GM23338 (cell line): ENCODE measurements around the gene UPF1. TPM values are rescaled to one million over a fixed set of nuclear protein-coding genes. Genes with fewer than 3 reads are reported as not detected.

Source experiments
- ATAC-seq: fragments of 200-7000 bp; cut with Tn5 transposase; 3 replicates; pipeline ENCODE4 v1.9.1; 2020
- DNase-seq: peaks from one replicate; pipeline ENCODE4 v3.0.0-alpha.2; 2015; ENCODE audit warnings: low spot score
- H2AFZ ChIP-seq: fragments of 200-600 bp; sonication (generic); 2 replicates; pipeline ENCODE4 v1.8.0; 2016; ENCODE audit warnings: antibody characterized with exemption, mild to moderate bottlenecking, moderate library complexity
- H3F3A ChIP-seq: fragments of 200-600 bp; sonication (generic); replicated peaks from 2 replicates; pipeline ENCODE4 v1.8.0; 2017; ENCODE audit warnings: antibody characterized with exemption, mixed run types, low read depth
- H3K27ac ChIP-seq: fragments of 200-600 bp; sonication (generic); 2 replicates; pipeline ENCODE4 v1.6.1; 2016; ENCODE audit warnings: low read depth
- H3K27me3 ChIP-seq: fragments of 200-600 bp; sonication (generic); 2 replicates; pipeline ENCODE4 v1.8.0; 2016; ENCODE audit warnings: mild to moderate bottlenecking, mixed run types, moderate library complexity; ENCODE audit not compliant: insufficient read depth
- H3K36me3 ChIP-seq: fragments of 200-600 bp; sonication (generic); 2 replicates; pipeline ENCODE4 v1.8.0; 2016; ENCODE audit warnings: mild to moderate bottlenecking; ENCODE audit not compliant: insufficient read depth
- H3K4me1 ChIP-seq: fragments of 200-600 bp; sonication (generic); 2 replicates; pipeline ENCODE4 v1.8.0; 2016; ENCODE audit warnings: mild to moderate bottlenecking, moderate library complexity; ENCODE audit not compliant: insufficient read depth
- H3K4me2 ChIP-seq: fragments of 200-600 bp; sonication (generic); 2 replicates; pipeline ENCODE4 v1.7.1; 2017; ENCODE audit warnings: mixed run types
- H3K4me3 ChIP-seq: fragments of 200-600 bp; sonication (generic); 2 replicates; pipeline ENCODE4 v1.6.1; 2016; ENCODE audit warnings: mixed run types
- H3K79me2 ChIP-seq: fragments of 200-600 bp; sonication (generic); replicated peaks from 2 replicates; pipeline ENCODE4 v1.8.0; 2017; ENCODE audit warnings: mild to moderate bottlenecking; ENCODE audit not compliant: insufficient read depth
- H3K9me2 ChIP-seq: fragments of 200-600 bp; sonication (generic); 2 replicates; pipeline ENCODE4 v1.8.0; 2017; ENCODE audit not compliant: insufficient read depth
- H4K20me1 ChIP-seq: fragments of 200-600 bp; sonication (generic); replicated peaks from 2 replicates; pipeline ENCODE4 v1.8.0; 2017; ENCODE audit warnings: mild to moderate bottlenecking; ENCODE audit not compliant: insufficient read depth
- H3K27ac Mint-ChIP-seq: 2 replicates; pipeline ENCODE4 v1.8.0; 2020; ENCODE audit warnings: inconsistent platforms, mild to moderate bottlenecking, moderate library complexity, mixed read lengths
- H3K27me3 Mint-ChIP-seq: 3 replicates; pipeline ENCODE4 v1.8.0; 2022; ENCODE audit warnings: low read depth, mild to moderate bottlenecking, moderate library complexity, mixed read lengths, inconsistent platforms; ENCODE audit not compliant: insufficient read depth, poor library complexity
- H3K36me3 Mint-ChIP-seq: 3 replicates; pipeline ENCODE4 v1.8.0; 2021; ENCODE audit warnings: low read depth, mild to moderate bottlenecking, inconsistent platforms, moderate library complexity, mixed read lengths
- H3K4me1 Mint-ChIP-seq: 3 replicates; pipeline ENCODE4 v1.8.0; 2020; ENCODE audit warnings: mild to moderate bottlenecking, inconsistent platforms, mixed read lengths
- H3K4me3 Mint-ChIP-seq: 3 replicates; pipeline ENCODE4 v1.8.0; 2021; ENCODE audit warnings: moderate library complexity, mild to moderate bottlenecking, inconsistent platforms, mixed read lengths
- H3K9me3 Mint-ChIP-seq: 3 replicates; pipeline ENCODE4 v1.8.0; 2020; ENCODE audit warnings: moderate library complexity, mild to moderate bottlenecking, inconsistent platforms, mixed read lengths
- CREB1 ChIP-seq: fragments of 250-450 bp; sonication (Bioruptor Pico); IDR thresholded peaks from 2 replicates; pipeline ENCODE4 v1.5.0; 2020; ENCODE audit warnings: low read depth, mild to moderate bottlenecking, moderate library complexity
- EZH2 ChIP-seq: fragments of 200-600 bp; sonication (generic); IDR thresholded peaks from one replicate; pipeline ENCODE4 v1.8.0; 2017; ENCODE audit warnings: antibody characterized with exemption, mild to moderate bottlenecking, low read depth; ENCODE audit not compliant: unreplicated experiment
- EZH2phosphoT487 ChIP-seq: fragments of 200-600 bp; sonication (generic); IDR thresholded peaks from one replicate; pipeline ENCODE4 v1.8.1; 2018; ENCODE audit warnings: antibody characterized with exemption; ENCODE audit not compliant: unreplicated experiment
- JUNB ChIP-seq: IDR thresholded peaks from one replicate; pipeline ENCODE4 v1.6.1; 2016; ENCODE audit warnings: antibody characterized with exemption; ENCODE audit not compliant: unreplicated experiment
- NANOG ChIP-seq: IDR thresholded peaks from 2 replicates; pipeline ENCODE4 v1.6.1; 2016; ENCODE audit warnings: antibody characterized with exemption, borderline replicate concordance
- POLR2AphosphoS5 ChIP-seq: IDR thresholded peaks from 2 replicates; pipeline ENCODE4 v1.6.1; 2016; ENCODE audit warnings: antibody characterized with exemption, low read depth
- STAT1 ChIP-seq: IDR thresholded peaks from one replicate; pipeline ENCODE4 v1.6.1; 2016; ENCODE audit warnings: antibody characterized with exemption; ENCODE audit not compliant: unreplicated experiment
- ZNF114 ChIP-seq: fragments of 250-450 bp; sonication (Bioruptor Pico); IDR thresholded peaks from 2 replicates; pipeline ENCODE4 v1.5.0; 2020; ENCODE audit warnings: mild to moderate bottlenecking, moderate library complexity
- polyA plus RNA-seq: library from polyadenylated mRNA; unstranded; fragments of >200 nt; fragmentation: Nextera tagmentation; extraction: Ambion mirVana; gene quantifications from 2 replicates; pipeline ENCODE4 v1.2.1, GENCODE V29; 2016
- total RNA-seq: library from RNA; depleted of rRNA; stranded (reverse); fragments of >200 nt; shearing (Covaris generic); gene quantifications from 2 replicates; pipeline ENCODE4 v1.2.3, GENCODE V29; 2014
- TF ChIP-seq, protein P1 (sequence below): fragments of 250-450 bp; sonication (Bioruptor Pico); IDR thresholded peaks from 2 replicates; pipeline ENCODE4 v1.5.0; 2020; ENCODE audit warnings: mild to moderate bottlenecking, moderate library complexity
- TF ChIP-seq, protein P2 (sequence below), 2 experiments: fragments of 200-600 bp in 1 of 2; sonication (generic) in 1 of 2; conservative IDR thresholded peaks; 2 replicates each; pipeline versions ENCODE4 v1.5.1 to v1.6.1; 2016 to 2017; ENCODE audit warnings: antibody characterized with exemption in 2 of 2, low read depth in 2 of 2, mild to moderate bottlenecking in 2 of 2, moderate library complexity in 1 of 2

The UPF1 gene
- total and polyA plus RNA-seq, 2 experiments from 2014 or later = 13.8 to 138 TPM

DNA sequence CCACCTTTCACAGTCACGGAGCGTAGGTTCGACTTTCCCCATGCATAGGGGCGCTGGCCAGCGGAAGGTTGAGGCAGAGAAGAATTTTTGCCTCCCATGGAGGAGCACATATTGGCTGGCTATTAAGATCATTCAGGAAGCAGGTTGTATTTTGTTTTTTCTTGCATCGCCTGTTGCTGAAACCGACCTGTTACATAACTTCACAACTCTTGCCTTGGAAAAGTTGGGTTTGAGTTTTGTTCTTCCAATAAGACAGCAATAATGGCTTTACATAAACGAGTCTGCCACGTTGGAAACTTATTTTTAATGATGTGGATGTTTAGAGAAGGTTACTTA, 1.4 kb downstream of the UPF1 start (continued):
- TF ChIP-seq, protein P1, sequence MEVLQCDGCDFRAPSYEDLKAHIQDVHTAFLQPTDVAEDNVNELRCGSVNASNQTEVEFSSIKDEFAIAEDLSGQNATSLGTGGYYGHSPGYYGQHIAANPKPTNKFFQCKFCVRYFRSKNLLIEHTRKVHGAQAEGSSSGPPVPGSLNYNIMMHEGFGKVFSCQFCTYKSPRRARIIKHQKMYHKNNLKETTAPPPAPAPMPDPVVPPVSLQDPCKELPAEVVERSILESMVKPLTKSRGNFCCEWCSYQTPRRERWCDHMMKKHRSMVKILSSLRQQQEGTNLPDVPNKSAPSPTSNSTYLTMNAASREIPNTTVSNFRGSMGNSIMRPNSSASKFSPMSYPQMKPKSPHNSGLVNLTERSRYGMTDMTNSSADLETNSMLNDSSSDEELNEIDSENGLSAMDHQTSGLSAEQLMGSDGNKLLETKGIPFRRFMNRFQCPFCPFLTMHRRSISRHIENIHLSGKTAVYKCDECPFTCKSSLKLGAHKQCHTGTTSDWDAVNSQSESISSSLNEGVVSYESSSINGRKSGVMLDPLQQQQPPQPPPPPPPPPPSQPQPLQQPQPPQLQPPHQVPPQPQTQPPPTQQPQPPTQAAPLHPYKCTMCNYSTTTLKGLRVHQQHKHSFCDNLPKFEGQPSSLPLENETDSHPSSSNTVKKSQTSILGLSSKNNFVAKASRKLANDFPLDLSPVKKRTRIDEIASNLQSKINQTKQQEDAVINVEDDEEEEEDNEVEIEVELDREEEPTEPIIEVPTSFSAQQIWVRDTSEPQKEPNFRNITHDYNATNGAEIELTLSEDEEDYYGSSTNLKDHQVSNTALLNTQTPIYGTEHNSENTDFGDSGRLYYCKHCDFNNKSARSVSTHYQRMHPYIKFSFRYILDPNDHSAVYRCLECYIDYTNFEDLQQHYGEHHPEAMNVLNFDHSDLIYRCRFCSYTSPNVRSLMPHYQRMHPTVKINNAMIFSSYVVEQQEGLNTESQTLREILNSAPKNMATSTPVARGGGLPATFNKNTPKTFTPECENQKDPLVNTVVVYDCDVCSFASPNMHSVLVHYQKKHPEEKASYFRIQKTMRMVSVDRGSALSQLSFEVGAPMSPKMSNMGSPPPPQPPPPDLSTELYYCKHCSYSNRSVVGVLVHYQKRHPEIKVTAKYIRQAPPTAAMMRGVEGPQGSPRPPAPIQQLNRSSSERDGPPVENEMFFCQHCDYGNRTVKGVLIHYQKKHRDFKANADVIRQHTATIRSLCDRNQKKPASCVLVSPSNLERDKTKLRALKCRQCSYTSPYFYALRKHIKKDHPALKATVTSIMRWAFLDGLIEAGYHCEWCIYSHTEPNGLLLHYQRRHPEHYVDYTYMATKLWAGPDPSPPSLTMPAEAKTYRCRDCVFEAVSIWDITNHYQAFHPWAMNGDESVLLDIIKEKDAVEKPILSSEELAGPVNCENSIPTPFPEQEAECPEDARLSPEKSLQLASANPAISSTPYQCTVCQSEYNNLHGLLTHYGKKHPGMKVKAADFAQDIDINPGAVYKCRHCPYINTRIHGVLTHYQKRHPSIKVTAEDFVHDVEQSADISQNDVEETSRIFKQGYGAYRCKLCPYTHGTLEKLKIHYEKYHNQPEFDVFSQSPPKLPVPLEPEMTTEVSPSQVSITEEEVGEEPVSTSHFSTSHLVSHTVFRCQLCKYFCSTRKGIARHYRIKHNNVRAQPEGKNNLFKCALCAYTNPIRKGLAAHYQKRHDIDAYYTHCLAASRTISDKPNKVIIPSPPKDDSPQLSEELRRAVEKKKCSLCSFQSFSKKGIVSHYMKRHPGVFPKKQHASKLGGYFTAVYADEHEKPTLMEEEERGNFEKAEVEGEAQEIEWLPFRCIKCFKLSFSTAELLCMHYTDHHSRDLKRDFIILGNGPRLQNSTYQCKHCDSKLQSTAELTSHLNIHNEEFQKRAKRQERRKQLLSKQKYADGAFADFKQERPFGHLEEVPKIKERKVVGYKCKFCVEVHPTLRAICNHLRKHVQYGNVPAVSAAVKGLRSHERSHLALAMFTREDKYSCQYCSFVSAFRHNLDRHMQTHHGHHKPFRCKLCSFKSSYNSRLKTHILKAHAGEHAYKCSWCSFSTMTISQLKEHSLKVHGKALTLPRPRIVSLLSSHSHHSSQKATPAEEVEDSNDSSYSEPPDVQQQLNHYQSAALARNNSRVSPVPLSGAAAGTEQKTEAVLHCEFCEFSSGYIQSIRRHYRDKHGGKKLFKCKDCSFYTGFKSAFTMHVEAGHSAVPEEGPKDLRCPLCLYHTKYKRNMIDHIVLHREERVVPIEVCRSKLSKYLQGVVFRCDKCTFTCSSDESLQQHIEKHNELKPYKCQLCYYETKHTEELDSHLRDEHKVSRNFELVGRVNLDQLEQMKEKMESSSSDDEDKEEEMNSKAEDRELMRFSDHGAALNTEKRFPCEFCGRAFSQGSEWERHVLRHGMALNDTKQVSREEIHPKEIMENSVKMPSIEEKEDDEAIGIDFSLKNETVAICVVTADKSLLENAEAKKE (CRISPR knock-in tag) = no peak
- TF ChIP-seq, protein P2, sequence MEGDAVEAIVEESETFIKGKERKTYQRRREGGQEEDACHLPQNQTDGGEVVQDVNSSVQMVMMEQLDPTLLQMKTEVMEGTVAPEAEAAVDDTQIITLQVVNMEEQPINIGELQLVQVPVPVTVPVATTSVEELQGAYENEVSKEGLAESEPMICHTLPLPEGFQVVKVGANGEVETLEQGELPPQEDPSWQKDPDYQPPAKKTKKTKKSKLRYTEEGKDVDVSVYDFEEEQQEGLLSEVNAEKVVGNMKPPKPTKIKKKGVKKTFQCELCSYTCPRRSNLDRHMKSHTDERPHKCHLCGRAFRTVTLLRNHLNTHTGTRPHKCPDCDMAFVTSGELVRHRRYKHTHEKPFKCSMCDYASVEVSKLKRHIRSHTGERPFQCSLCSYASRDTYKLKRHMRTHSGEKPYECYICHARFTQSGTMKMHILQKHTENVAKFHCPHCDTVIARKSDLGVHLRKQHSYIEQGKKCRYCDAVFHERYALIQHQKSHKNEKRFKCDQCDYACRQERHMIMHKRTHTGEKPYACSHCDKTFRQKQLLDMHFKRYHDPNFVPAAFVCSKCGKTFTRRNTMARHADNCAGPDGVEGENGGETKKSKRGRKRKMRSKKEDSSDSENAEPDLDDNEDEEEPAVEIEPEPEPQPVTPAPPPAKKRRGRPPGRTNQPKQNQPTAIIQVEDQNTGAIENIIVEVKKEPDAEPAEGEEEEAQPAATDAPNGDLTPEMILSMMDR (conservative IDR thresholded peaks at IDR 0.05; ENCODE audit: low read depth in 2 of 2) = no peak
- TF ChIP-seq NANOG = no peak
- TF ChIP-seq STAT1 = no peak

DNA sequence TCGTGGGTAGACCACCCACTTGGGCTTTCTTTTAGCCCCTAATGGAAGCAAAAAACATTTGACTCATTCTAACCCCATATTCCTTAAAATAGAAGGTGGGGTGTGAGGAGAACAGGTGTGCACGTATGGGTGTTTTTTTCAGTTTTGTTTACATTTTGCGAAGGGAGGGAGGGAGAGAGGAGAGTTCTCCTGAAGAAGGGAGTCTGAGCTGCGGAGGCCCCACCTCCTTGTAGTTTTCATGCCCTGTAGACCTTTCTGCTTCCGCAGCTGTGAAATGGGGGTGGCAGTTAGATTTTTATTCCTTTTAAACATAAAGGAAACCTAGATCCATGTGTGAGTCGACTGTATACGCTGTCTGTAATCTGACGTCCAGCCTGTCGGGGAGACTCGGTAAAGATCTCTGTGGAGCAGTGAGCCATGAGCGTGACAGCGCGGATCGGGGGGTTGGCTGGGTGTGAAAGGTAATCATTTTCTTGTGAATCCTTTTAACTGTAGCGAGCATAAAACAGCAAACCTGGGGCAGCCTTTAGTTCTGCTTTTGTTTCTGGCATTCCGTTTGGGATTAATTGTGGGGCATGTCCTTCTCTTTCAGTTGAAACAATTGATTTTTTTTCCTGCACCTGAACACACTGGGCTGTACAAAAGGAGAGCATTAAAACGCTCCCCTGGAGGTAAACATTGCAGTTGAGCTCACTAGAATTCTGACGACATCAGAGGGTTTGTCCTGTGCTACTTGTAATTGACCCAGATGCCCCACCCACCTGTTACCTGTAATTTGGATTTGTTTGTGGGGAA, 2.3 kb downstream of the UPF1 start:
- peak overlapping the region; percentile 89 for H3K4me3 Mint-ChIP-seq
- TF ChIP-seq ZNF114 (CRISPR knock-in tag) (no peak), JUNB (no peak), CREB1 (CRISPR knock-in tag) (0 out of 2 replicates have a peak, but pooled peaks have one; percentile 12), EZH2phosphoT487 (no peak), EZH2 (no peak), POLR2AphosphoS5 (no peak)
- Histone ChIP-seq H2AFZ (no peak overlapping the region), H3K4me2 (peak overlapping the region; percentile 99), H3K79me2 (peaks cover 67% of the 10 kb centered on the region), H3K36me3 (0 out of 2 replicates have a peak, but pooled peaks cover 10% of the 10 kb centered on the region), H4K20me1 (peaks cover 59% of the 10 kb centered on the region), H3K4me3 (peak overlapping the region; percentile 89), H3K27ac (peak overlapping the region; percentile 64; the same call in 1 of the 2 replicates), H3K4me1 (peaks cover 25% of the 10 kb centered on the region), H3F3A (0 out of 2 replicates have a peak, but pooled peaks cover 4% of the 10 kb centered on the region), H3K9me2 (no peaks in the 10 kb centered on the region), H3K27me3 (0 out of 2 replicates have a peak, but pooled peaks cover 1% of the 10 kb centered on the region)
- H3K36me3 Mint-ChIP-seq = peaks cover 42% of the 10 kb centered on the region
- no peak overlapping the region for H3K27ac Mint-ChIP-seq
- H3K27me3 Mint-ChIP-seq = peaks cover 15% of the 10 kb centered on the region
- peak; percentile 7; the same call in 2 of the 3 replicates for ATAC-seq
- peaks cover 31% of the 10 kb centered on the region for H3K4me1 Mint-ChIP-seq
- peak; percentile 52 for DNase-seq
- H3K9me3 Mint-ChIP-seq = no peaks in the 10 kb centered on the region
